Measurements from ENCODE around the gene CHRM4.

- TF ChIP-seq POLR2A (IDR thresholded peaks at IDR 0.05) (no peak), CTCF (IDR thresholded peaks at IDR 0.05) (no peak)
Measured at GRCh38 chr11:46356924-46357482, 34.6 kb downstream of the CHRM4 start.
